Astrocyte (in vitro differentiated cells and primary cell): ENCODE measurements around the gene GABBR1.

Experiments used
- CTCF ChIP-seq: IDR thresholded peaks from 2 replicates; pipeline ENCODE4 v1.5.1; 2011; ENCODE audit warnings: low read depth, mild to moderate bottlenecking, inconsistent platforms, low read length, moderate library complexity; ENCODE audit not compliant: insufficient read depth
- EZH2 ChIP-seq: IDR thresholded peaks from 2 replicates; pipeline ENCODE4 v1.6.1; 2012; ENCODE audit warnings: mild to moderate bottlenecking, low read length, inconsistent platforms; ENCODE audit not compliant: insufficient read depth

- TF ChIP-seq CTCF (no peak), EZH2 (no peak)
Measured at GRCh38 chr6:29527564-29527963, 105.4 kb downstream of the GABBR1 start.
